Stimulated activated CD4-positive, alpha-beta T cell treated with anti-CD3 and anti-CD28 coated beads, Interleukin-15, amount 100 ng/mL, for 24 hours (primary cell): ENCODE data around the gene DPM3.
A peak's percentile ranks its signal among the peaks of the same experiment; 100 is the strongest.
"Not testable (repeated sequence)": the region's sequence is repeated elsewhere in the genome, so short reads cannot be mapped to it uniquely, and the experiment has no call there.

Experiments used
- DNase-seq: peaks from one replicate; pipeline ENCODE4 v3.0.0-alpha.2; 2020

Gene DPM3, protein sequence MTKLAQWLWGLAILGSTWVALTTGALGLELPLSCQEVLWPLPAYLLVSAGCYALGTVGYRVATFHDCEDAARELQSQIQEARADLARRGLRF

GRCh38 chr1:155139895-155140629 lies at the start of gene DPM3:
TSS of gene DPM3 (minus strand) at chr1:155140531. CDS start at chr1:155140240, 291 bp downstream.
- DNase-seq, result peak; percentile 96

GRCh38 chr1:155189926-155190325 lies 49.6 kb upstream of the DPM3 start:
- DNase-seq, result not testable (repeated sequence)

GRCh38 chr1:155188268-155188667 lies 47.9 kb upstream of the DPM3 start:
- DNase-seq, result no peak

- DNase-seq, result no peak
These were observed 47.1 kb upstream of the DPM3 start for GRCh38 chr1:155187456-155187891.

GRCh38 chr1:155186794-155187455 lies 46.6 kb upstream of the DPM3 start:
- no peak for DNase-seq

DNA sequence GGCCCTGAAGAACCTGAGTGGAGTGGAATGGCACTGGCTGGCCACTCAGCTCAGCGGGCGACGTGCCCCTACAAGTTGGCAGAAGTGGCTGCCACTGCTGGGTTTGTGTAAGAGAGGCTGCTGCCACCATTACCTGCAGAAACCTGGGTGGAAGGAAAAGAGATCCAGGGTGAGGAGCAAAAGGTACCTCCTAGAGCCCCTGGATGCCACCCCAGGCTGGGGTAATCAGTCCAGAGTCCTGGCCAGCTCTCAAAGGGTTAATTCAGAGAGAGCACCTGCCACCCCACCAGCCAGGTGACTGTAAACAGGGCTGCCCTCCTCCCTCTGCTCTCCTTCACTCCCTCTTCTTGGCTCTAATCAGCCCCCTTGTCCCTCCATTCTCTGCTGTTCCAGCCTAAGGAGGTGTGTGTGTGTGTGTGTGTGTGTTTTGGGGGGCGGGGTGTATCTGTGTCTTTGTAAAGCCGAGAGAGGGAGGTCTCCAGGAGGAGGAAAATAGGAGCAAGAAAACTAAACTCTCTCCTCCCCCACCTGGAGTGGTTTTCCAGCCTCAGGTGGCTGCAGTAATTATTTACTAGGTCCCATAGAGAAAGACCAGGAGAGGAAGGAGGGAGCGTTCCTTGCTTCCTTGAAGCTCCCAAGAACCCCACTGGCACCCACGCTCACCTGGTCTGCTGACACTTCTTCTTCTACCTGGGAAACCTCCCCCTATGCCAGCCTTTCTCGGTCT lies 45.9 kb upstream of the DPM3 start:
- DNase-seq, result no peak

DNA sequence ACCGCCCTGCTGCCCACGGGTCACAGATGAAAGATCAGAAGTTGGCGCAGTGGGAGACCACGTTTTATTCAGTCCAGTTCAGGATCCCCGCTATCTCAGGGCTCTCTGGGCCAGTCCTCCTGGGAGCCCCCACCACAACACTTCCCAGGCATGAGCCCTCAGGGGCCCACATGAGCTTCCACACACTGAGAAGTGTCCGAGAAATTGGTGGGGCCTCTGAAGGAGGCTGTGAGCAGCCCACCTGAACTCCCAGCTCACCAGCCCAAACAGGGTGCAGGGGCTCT lies 45.4 kb upstream of the DPM3 start:
- DNase-seq, result no peak

GRCh38 chr1:155184835-155185782 lies 44.8 kb upstream of the DPM3 start:
- DNase-seq, result no peak

GRCh38 chr1:155184351-155184811 lies 44.0 kb upstream of the DPM3 start:
- no peak for DNase-seq

GRCh38 chr1:155183775-155184221 lies 43.5 kb upstream of the DPM3 start:
- DNase-seq, result no peak

DNA sequence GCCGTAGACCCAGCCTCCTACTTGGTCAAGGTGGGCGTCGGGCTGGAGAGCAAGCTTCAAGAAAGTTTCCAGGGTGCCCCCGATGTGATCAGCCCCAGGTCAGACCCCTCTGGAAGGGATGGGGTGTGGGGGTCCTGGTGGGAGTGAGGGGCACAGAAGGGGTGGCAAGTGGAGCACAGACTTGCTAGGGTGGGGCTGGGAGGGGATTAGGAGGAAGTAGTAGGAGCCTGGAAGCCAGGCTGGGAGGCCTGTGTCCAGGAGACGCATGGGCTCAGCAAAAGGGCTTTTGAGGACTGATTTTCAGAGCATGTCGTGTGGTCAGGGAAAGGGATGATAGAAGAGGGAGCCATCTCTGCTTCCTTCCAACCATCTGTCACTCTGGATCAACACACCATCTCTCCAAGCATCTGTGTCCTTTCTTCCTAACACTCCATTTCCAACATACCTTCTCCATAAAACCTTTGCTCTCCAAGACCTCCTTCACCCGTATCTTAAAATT lies 41.8 kb upstream of the DPM3 start:
- no peak for DNase-seq

DNA sequence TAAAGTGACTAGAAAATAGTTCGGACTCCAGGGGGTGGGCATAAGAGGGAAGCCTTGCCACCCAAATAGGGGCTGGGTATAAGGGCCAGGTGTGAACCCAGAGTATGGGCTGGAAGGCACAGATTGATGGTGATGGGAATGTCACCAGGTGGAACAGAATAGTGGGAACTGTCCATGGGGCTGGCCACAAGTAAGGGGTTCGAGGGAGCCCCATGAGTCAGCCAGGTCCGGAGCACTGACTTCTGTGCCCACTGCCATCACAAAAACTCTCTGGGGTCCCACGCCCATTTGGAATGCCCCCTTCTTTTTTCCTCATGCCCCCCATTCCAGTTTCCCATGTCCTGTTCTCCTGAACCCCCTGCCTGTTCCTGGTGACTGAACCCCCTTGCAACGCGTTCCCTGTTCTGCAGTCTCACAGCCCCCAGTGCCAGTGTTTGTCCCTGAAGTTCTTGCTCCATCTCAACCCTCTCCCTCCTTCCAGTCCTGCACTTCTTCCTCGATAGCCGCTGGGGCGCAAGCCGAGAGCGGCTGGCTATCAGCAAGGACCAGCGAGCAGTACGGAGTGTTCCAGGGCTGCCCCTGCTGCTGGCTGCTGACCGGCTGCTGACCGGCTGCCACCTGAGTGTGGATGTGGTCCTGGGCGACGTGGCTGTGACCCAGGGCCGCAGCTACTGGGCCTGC lies 41.2 kb upstream of the DPM3 start:
- DNase-seq, result no peak

DNA sequence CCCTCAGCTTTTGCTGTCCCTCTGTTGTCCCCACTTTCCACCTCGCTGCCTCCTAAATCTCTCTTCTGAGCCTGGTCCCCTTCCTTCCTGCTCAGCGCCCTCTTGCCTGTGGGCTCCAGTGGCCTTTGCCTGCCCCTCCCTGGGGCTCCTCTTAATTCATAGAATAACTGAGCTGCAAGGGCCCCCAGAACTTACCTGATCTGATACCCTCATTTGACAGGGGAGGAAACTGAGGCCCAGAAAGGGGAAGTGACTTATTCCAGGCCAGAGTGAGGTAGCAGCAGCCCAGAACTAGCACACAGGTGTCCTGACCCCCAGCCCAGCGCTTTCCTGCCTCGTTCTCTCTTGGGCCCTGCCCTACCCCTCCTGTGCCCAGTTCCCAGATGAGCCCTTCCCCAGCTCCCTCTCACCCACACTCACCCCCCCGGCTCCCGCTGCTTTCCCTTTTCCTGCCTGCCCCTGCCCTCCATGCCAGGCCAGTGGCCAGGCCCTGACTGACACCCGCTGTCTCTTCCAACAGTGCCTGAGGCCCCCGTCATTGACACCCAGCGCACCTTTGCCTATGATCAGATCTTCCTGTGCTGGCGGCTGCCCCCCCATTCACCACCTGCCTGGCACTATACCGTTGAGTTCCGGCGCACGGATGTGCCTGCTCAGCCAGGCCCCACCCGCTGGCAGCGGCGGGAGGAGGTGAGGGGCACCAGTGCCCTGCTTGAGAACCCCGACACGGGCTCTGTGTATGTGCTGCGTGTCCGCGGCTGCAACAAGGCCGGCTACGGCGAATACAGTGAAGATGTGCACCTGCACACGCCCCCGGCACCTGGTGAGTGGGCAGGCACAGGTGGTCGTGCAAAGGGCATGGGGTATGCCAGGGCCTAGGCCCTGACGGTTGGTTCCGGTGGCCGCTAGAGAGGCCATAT lies 39.0 kb upstream of the DPM3 start:
- DNase-seq, result no peak

DNA sequence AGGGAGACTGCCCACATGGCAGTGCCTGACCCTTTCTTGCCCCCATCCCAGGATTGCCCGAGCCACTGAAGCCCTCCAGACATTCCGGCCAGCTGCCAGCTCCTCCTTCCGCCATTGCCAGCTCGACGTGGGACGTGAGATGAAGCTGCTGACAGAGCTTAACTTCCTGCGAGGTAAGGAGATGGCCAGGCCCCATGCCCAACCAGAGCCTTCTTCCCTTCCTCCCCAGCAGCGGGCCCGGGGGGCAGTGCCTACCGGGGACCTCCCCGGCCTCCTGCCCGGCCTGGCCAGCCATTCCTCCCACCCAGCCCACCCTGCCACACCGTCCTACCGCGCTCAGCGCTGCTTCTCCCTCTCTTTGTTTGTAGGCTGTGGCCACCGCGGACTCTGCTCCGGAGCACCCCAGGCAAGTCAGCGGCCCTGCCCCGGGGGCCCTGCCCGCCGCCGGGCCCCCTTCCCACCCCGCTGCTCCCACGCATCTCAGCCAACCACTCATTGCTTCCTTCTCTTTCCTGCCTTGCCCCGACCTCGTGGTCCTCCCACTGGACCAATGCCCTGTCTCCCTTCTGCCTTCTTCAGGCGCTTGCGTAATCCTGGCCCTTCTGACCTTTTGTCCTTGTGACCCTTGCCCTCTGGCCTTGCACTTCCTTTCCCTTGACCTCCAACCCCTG lies 38.2 kb upstream of the DPM3 start:
- DNase-seq, result peak; percentile 0

DNA sequence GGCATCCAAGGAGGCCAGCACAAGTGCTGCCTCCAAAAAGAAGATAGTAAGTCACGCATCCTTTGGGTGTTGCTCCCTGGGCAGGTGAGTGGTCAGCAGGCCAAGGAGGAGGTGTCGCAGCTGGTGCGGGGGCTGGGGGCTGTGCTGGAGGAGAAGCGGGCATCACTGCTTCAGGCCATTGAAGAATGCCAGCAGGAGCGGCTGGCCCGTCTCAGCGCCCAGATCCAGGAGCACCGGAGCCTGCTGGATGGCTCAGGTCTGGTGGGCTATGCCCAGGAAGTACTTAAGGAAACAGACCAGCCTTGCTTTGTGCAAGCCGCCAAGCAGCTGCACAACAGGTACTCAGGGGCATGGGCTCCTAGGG lies 37.6 kb upstream of the DPM3 start:
- no peak for DNase-seq

DNA sequence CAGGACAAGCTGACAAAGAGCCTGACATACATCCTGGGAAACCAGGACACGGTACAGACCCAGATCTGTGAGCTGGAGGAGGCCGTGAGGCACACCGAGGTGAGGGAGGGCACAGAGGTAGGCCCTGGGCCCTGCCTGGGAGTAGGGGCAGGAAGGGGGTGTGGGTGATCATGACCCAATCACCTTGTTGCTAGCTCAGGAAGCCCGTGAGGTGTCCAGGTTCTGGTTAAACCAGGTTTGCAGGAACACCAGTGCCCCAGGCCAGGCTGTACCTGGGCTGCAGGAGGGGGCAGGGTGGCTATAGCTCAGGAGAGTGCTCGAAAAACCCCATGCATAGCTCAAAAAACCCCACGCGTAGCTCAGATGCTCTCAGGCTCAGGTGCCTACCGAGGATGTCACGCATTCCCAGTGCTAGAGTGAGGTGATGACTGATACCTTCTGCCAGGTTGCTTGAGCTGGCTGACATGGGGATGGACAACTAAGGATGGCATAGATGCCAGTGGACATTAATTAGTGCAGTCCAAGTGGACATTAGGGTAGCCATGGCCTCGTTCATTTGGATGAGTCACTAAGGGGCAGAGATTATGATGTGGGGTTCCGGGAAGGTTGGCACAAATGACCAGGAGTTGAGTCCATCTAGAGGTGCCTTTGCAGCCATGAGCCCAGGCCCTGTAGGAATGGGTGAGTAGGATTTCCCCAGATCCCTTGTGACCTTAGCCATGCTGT lies 37.0 kb upstream of the DPM3 start:
- no peak for DNase-seq

DNA sequence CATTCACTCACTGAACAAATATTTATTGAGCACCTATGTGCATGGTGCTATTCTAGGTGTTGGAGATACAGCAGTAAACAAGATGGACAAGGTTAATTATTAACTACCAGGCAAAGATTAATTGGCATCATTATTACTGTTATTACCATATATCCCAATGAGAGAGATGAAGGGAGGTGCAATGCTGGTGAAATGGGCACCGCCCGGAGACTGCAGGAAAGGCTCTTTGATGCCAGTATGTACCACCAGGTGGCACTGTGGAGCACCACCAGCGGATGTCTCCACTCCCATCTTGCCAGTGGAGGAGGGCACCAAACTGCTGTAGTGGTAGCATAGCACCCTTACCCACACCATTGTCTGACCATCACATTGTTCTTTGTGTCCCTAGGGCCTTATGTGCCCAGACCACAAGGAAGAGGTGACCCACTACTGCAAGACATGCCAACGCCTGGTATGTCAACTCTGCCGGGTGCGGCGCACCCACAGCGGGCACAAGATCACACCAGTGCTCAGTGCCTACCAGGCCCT lies 36.3 kb upstream of the DPM3 start:
- DNase-seq, result peak; percentile 91

GRCh38 chr1:155175927-155176371 lies 35.6 kb upstream of the DPM3 start:
- peak; percentile 35 for DNase-seq
